ENCODE measurements around the gene BCKDHB. TPM values are rescaled to one million over a fixed set of nuclear protein-coding genes. Genes with fewer than 3 reads are reported as not detected.

BCKDHB gene
- total and polyA plus RNA-seq, 2 experiments from 2014 or later, result 32.1 to 42.7 TPM

- Mint-ChIP-seq H3K27ac (no peak overlapping the region), H3K36me3 (ENCODE audit: low read depth) (no peaks in the 10 kb centered on the region), H3K9me3 (no peaks in the 10 kb centered on the region; the same call in 2 of the 3 replicates), H3K4me3 (no peak overlapping the region), H3K27me3 (ENCODE audit: insufficient read depth, low read depth, poor library complexity) (no peaks in the 10 kb centered on the region), H3K4me1 (no peaks in the 10 kb centered on the region)
- H3K36me3 ChIP-seq (ENCODE audit: insufficient read depth), result no peaks in the 10 kb centered on the region
- no peak overlapping the region for H3K4me3 ChIP-seq
- no peak overlapping the region for H2AFZ ChIP-seq
- no peaks in the 10 kb centered on the region; the same call in 1 of the 2 replicates for H3K4me1 ChIP-seq (ENCODE audit: insufficient read depth)
- no peaks in the 10 kb centered on the region for H3K27me3 ChIP-seq (ENCODE audit: insufficient read depth)
- H3F3A ChIP-seq (replicated peaks; ENCODE audit: low read depth), result no peaks in the 10 kb centered on the region
- H3K79me2 ChIP-seq (replicated peaks; ENCODE audit: insufficient read depth), result no peaks in the 10 kb centered on the region
- no peak overlapping the region for H3K27ac ChIP-seq (ENCODE audit: low read depth)
- H3K9me2 ChIP-seq (ENCODE audit: insufficient read depth), result no peaks in the 10 kb centered on the region
- ATAC-seq (no peak), DNase-seq (ENCODE audit: low spot score) (no peak)
- no peak overlapping the region for H3K4me2 ChIP-seq
- TF ChIP-seq ZNF114 (CRISPR knock-in tag; IDR thresholded peaks at IDR 0.05), result no peak
- no peaks in the 10 kb centered on the region for H4K20me1 ChIP-seq (replicated peaks; ENCODE audit: insufficient read depth)
Measured at GRCh38 chr6:80165143-80165542, 58.7 kb downstream of the BCKDHB start.

GRCh38 chr6:80165819-80166218 is 59.3 kb downstream of the BCKDHB start:
- no peaks in the 10 kb centered on the region for H3F3A ChIP-seq (replicated peaks; ENCODE audit: low read depth)
- Mint-ChIP-seq H3K27ac (no peak overlapping the region), H3K36me3 (ENCODE audit: low read depth) (0 out of 3 replicates have a peak, but pooled peaks cover 3% of the 10 kb centered on the region), H3K9me3 (no peaks in the 10 kb centered on the region; the same call in 2 of the 3 replicates), H3K27me3 (ENCODE audit: insufficient read depth, low read depth, poor library complexity) (no peaks in the 10 kb centered on the region), H3K4me1 (no peaks in the 10 kb centered on the region), H3K4me3 (no peak overlapping the region)
- H3K36me3 ChIP-seq (ENCODE audit: insufficient read depth), result no peaks in the 10 kb centered on the region
- H3K4me3 ChIP-seq, result no peak overlapping the region
- H2AFZ ChIP-seq, result no peak overlapping the region
- no peak overlapping the region for H3K27ac ChIP-seq (ENCODE audit: low read depth)
- DNase-seq (ENCODE audit: low spot score), result no peak
- H3K27me3 ChIP-seq (ENCODE audit: insufficient read depth), result no peaks in the 10 kb centered on the region
- no peaks in the 10 kb centered on the region for H4K20me1 ChIP-seq (replicated peaks; ENCODE audit: insufficient read depth)
- TF ChIP-seq NANOG (IDR thresholded peaks at IDR 0.05; ENCODE audit: borderline replicate concordance), result no peak
- TF ChIP-seq EZH2phosphoT487 (IDR thresholded peaks at IDR 0.05; ENCODE audit: unreplicated experiment), result no peak
- no peak for TF ChIP-seq EZH2 (IDR thresholded peaks at IDR 0.05; ENCODE audit: low read depth, unreplicated experiment)
- TF ChIP-seq ZNF331 (CRISPR knock-in tag; IDR thresholded peaks at IDR 0.05; ENCODE audit: low read depth), result no peak
- no peak for TF ChIP-seq REST (IDR thresholded peaks at IDR 0.05; ENCODE audit: unreplicated experiment)
- TF ChIP-seq ZNF114 (CRISPR knock-in tag; IDR thresholded peaks at IDR 0.05), result no peak
- TF ChIP-seq ETS1 (IDR thresholded peaks at IDR 0.05), result no peak
- TF ChIP-seq STAT1 (IDR thresholded peaks at IDR 0.05; ENCODE audit: unreplicated experiment), result no peak
- no peak for TF ChIP-seq ZNF462 (CRISPR knock-in tag; IDR thresholded peaks at IDR 0.05)
- H3K79me2 ChIP-seq (replicated peaks; ENCODE audit: insufficient read depth), result no peaks in the 10 kb centered on the region
- no peaks in the 10 kb centered on the region; the same call in 1 of the 2 replicates for H3K4me1 ChIP-seq (ENCODE audit: insufficient read depth)
- H3K4me2 ChIP-seq, result no peak overlapping the region
- H3K9me2 ChIP-seq (ENCODE audit: insufficient read depth), result no peaks in the 10 kb centered on the region
- ATAC-seq, result no peak
